ENCODE measurements around the gene PUM2. TPM values are rescaled to one million over a fixed set of nuclear protein-coding genes. Genes with fewer than 3 reads are reported as not detected.

The PUM2 gene
- total RNA-seq, 6 experiments from 2014 or later = 60.3 to 69.0 (median 64.8) TPM

DNA sequence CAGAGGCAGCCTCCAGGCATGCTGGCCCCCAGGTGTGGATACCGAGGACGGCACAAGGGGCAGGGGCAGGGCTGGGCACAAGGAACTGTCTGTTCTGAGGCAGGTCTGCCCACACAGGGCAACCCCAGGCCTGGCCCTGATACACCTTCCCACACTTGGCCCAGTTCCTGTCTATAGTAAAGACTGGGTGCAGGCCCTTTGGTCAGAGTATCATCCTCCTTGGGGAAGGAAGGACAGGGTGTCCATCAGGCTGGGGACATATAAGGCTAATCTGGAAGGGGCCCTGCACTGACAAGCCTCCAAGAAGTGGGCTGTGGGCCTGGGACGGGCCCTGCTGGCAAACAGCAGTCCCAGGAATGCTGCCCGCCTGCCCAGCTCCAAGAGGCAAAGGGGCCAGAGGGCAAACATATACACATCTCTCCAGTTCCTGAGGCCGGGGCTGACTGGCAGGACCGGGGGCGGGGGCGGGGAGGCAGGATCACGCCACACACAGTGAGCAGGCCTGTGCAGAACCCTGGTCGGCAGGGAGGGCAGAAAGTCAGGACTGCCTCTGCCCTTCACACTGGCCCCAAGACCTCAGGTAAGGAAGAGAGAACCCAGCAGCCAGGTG, 144.6 kb downstream of the PUM2 start:
- 0 out of 2 replicates have a peak overlapping the region, but pooled peaks have one; percentile 35 for H3K27ac Mint-ChIP-seq
- no peak for DNase-seq
- H3K9me3 Mint-ChIP-seq = no peaks in the 10 kb centered on the region
- H3K4me1 Mint-ChIP-seq (ENCODE audit: low read depth) = peaks cover 23% of the 10 kb centered on the region
- H3K4me3 Mint-ChIP-seq = no peak overlapping the region
- peaks cover 9% of the 10 kb centered on the region; the same call in 1 of the 2 replicates for H3K36me3 Mint-ChIP-seq (ENCODE audit: low read depth)
- H3K27me3 Mint-ChIP-seq (ENCODE audit: insufficient read depth) = no peaks in the 10 kb centered on the region; the same call in 1 of the 2 replicates
- TF ChIP-seq, protein P1, sequence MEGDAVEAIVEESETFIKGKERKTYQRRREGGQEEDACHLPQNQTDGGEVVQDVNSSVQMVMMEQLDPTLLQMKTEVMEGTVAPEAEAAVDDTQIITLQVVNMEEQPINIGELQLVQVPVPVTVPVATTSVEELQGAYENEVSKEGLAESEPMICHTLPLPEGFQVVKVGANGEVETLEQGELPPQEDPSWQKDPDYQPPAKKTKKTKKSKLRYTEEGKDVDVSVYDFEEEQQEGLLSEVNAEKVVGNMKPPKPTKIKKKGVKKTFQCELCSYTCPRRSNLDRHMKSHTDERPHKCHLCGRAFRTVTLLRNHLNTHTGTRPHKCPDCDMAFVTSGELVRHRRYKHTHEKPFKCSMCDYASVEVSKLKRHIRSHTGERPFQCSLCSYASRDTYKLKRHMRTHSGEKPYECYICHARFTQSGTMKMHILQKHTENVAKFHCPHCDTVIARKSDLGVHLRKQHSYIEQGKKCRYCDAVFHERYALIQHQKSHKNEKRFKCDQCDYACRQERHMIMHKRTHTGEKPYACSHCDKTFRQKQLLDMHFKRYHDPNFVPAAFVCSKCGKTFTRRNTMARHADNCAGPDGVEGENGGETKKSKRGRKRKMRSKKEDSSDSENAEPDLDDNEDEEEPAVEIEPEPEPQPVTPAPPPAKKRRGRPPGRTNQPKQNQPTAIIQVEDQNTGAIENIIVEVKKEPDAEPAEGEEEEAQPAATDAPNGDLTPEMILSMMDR (IDR thresholded peaks at IDR 0.05) = no peak

DNA sequence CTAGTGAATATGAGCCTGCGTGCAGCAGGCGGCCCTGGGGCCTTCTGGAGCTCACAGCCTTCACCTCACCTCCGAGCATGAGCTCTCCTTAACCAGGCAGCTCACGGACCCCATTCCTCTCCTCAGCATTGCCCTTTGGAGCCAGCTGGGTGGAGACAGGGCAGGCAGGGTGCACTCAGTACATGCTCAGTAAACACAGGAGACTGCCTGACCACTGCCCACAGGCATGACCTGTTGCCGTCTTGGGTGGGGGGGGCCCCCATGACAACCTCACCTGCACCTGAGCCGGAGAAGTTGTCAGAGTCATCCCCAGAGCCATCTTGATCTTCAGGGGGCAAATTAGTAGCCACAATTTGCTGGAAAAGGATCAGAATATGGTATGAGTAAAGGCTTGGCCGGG, 145.6 kb downstream of the PUM2 start:
- H3K27ac Mint-ChIP-seq = no peak overlapping the region
- H3K36me3 Mint-ChIP-seq (ENCODE audit: low read depth) = peaks cover 16% of the 10 kb centered on the region; the same call in 1 of the 2 replicates
- no peaks in the 10 kb centered on the region for H3K27me3 Mint-ChIP-seq (ENCODE audit: insufficient read depth)
- peaks cover 23% of the 10 kb centered on the region for H3K4me1 Mint-ChIP-seq (ENCODE audit: low read depth)
- DNase-seq = no peak
- no peak overlapping the region for H3K4me3 Mint-ChIP-seq
- H3K9me3 Mint-ChIP-seq = no peaks in the 10 kb centered on the region
- TF ChIP-seq, protein P1 (IDR thresholded peaks at IDR 0.05) = no peak

- no peaks in the 10 kb centered on the region for H3K9me3 Mint-ChIP-seq
- no peak overlapping the region for H3K27ac Mint-ChIP-seq
- no peaks in the 10 kb centered on the region; the same call in 1 of the 2 replicates for H3K27me3 Mint-ChIP-seq (ENCODE audit: insufficient read depth)
- TF ChIP-seq, protein P1 (IDR thresholded peaks at IDR 0.05) = no peak
- no peak overlapping the region for H3K4me3 Mint-ChIP-seq
- DNase-seq = no peak
- H3K36me3 Mint-ChIP-seq (ENCODE audit: low read depth) = peaks cover 16% of the 10 kb centered on the region; the same call in 1 of the 2 replicates
- H3K4me1 Mint-ChIP-seq (ENCODE audit: low read depth) = peaks cover 19% of the 10 kb centered on the region
These were observed 147.0 kb downstream of the PUM2 start for GRCh38 chr2:20203521-20204225.

DNA sequence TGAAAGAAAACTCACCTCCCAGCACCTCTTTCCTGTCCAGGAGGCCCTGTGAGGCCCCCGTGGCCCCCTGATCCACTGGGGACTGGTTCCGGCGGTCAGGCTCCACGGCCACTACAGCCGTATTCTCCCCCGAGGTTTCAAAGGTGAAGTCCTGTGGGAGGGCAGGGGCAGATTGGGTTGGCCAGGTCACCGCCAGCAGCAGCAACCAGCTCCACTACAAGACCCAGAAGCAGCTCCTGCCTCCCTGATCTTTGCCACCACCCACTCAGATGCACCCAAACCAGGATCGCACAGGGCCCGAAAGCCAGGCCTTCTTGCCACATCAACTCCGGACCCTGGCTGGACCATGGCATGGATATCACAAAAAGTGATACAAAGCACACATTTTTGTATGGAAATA, 147.6 kb downstream of the PUM2 start:
- Mint-ChIP-seq H3K27ac (no peak overlapping the region), H3K36me3 (ENCODE audit: low read depth) (peaks cover 16% of the 10 kb centered on the region; the same call in 1 of the 2 replicates), H3K4me3 (no peak overlapping the region), H3K9me3 (no peaks in the 10 kb centered on the region), H3K27me3 (ENCODE audit: insufficient read depth) (no peaks in the 10 kb centered on the region; the same call in 1 of the 2 replicates), H3K4me1 (ENCODE audit: low read depth) (peaks cover 13% of the 10 kb centered on the region)
- TF ChIP-seq, protein P1 (IDR thresholded peaks at IDR 0.05) = no peak
- no peak for DNase-seq

GRCh38 chr2:20201671-20202070, 149.0 kb downstream of the PUM2 start:
- DNase-seq = no peak
- peaks cover 16% of the 10 kb centered on the region; the same call in 1 of the 2 replicates for H3K36me3 Mint-ChIP-seq (ENCODE audit: low read depth)
- no peaks in the 10 kb centered on the region; the same call in 1 of the 2 replicates for H3K27me3 Mint-ChIP-seq (ENCODE audit: insufficient read depth)
- TF ChIP-seq, protein P1 (IDR thresholded peaks at IDR 0.05) = no peak
- H3K9me3 Mint-ChIP-seq = no peaks in the 10 kb centered on the region
- no peak overlapping the region for H3K4me3 Mint-ChIP-seq
- peaks cover 3% of the 10 kb centered on the region; the same call in 1 of the 2 replicates for H3K4me1 Mint-ChIP-seq (ENCODE audit: low read depth)
- no peak overlapping the region for H3K27ac Mint-ChIP-seq
